MV-4-11 (cell line): Measurements from ENCODE around the gene LRMDA.
A peak's percentile ranks its signal among the peaks of the same experiment; 100 is the strongest.

Experiments
- DNase-seq: peaks from one replicate; lab custom pipeline; 2025; lab: John Stamatoyannopoulos, UW

Gene LRMDA

GRCh38 chr10:75476985-75477384 is 45.6 kb downstream of the LRMDA start:
- no peak for DNase-seq

- no peak for DNase-seq
These were observed 46.3 kb downstream of the LRMDA start for GRCh38 chr10:75477680-75478079.

GRCh38 chr10:75480374-75480773 is 49.0 kb downstream of the LRMDA start:
- DNase-seq = no peak

GRCh38 chr10:75483188-75483587 is 51.8 kb downstream of the LRMDA start:
- no peak for DNase-seq

GRCh38 chr10:75484717-75485116 is 53.3 kb downstream of the LRMDA start:
- DNase-seq = no peak

- no peak for DNase-seq
These were observed 55.2 kb downstream of the LRMDA start for GRCh38 chr10:75486591-75486990.

- peak; percentile 71 for DNase-seq
These were observed 55.8 kb downstream of the LRMDA start for GRCh38 chr10:75487087-75487754.

- peak; percentile 57 for DNase-seq
These were observed 56.3 kb downstream of the LRMDA start for GRCh38 chr10:75487755-75488125.

GRCh38 chr10:75492173-75492925 is 60.9 kb downstream of the LRMDA start:
- peak; percentile 13 for DNase-seq

- no peak for DNase-seq
These were observed 62.0 kb downstream of the LRMDA start for GRCh38 chr10:75493464-75493863.

GRCh38 chr10:75495434-75496190 is 64.2 kb downstream of the LRMDA start:
- no peak for DNase-seq

GRCh38 chr10:75496191-75496567 is 64.8 kb downstream of the LRMDA start:
- DNase-seq = no peak

GRCh38 chr10:75497997-75498883 is 66.8 kb downstream of the LRMDA start:
- DNase-seq = no peak

- DNase-seq = no peak
These were observed 67.5 kb downstream of the LRMDA start for GRCh38 chr10:75498884-75499350.

- no peak for DNase-seq
These were observed 68.2 kb downstream of the LRMDA start for GRCh38 chr10:75499556-75500160.

GRCh38 chr10:75502389-75502788 is 71.0 kb downstream of the LRMDA start:
- DNase-seq = no peak

- DNase-seq = no peak
These were observed 71.4 kb downstream of the LRMDA start for GRCh38 chr10:75502838-75503237.

GRCh38 chr10:75505293-75505692 is 73.9 kb downstream of the LRMDA start:
- no peak for DNase-seq

- DNase-seq = no peak
These were observed 74.5 kb downstream of the LRMDA start for GRCh38 chr10:75505840-75506506.

- no peak for DNase-seq
These were observed 75.5 kb downstream of the LRMDA start for GRCh38 chr10:75506930-75507329.

GRCh38 chr10:75507469-75507868 is 76.0 kb downstream of the LRMDA start:
- DNase-seq = no peak
